Gastroesophageal sphincter (tissue), 4 donors: ENCODE results near the gene COQ3. TPM values are rescaled to one million over a fixed set of nuclear protein-coding genes. Genes with fewer than 3 reads are reported as not detected.

Experiments
- ATAC-seq: fragments of 150-250 bp; one replicate; pipeline ENCODE4 v1.9.1; 2016; ENCODE audit warnings: mild to moderate bottlenecking, moderate library complexity
- H3K27ac ChIP-seq, 4 donors: fragments of 200-600 bp; sonication (generic) in 3 of 4; 1 replicate in 3 of 4; 2 replicates in 1 of 4; pipeline ENCODE4 v1.5.1; 2016 to 2019
- H3K27me3 ChIP-seq: fragments of 200-600 bp; sonication (generic); one replicate; pipeline ENCODE4 v1.5.1; 2019
- H3K36me3 ChIP-seq, 2 donors: fragments of 200-600 bp; sonication (generic); one replicate each; pipeline ENCODE4 v1.5.1; 2019; ENCODE audit warnings: control low read depth in 1 of 2
- H3K4me1 ChIP-seq, 3 donors: fragments of 200-600 bp; sonication (generic); 1 replicate in 2 of 3; 2 replicates in 1 of 3; pipeline ENCODE4 v1.5.1; 2016 to 2019; ENCODE audit warnings: control low read depth in 2 of 3
- H3K4me3 ChIP-seq, 2 donors: fragments of 200-600 bp; sonication (generic); one replicate each; pipeline ENCODE4 v1.5.1; 2019; ENCODE audit warnings: mild to moderate bottlenecking in 1 of 2, moderate library complexity in 1 of 2
- H3K9me3 ChIP-seq, 3 donors: fragments of 200-600 bp; sonication (generic); one replicate each; pipeline ENCODE4 v1.5.1; 2017 to 2019; ENCODE audit warnings: control low read depth in 2 of 3
- CTCF ChIP-seq, 4 experiments: fragments of 200-600 bp in 2 of 4; fragments of 450-650 bp in 2 of 4; sonication (generic) in 1 of 4; IDR thresholded peaks; one replicate each; pipeline ENCODE4 v1.5.1; 2017 to 2019; ENCODE audit warnings: antibody characterized with exemption in 4 of 4, mild to moderate bottlenecking in 2 of 4, moderate library complexity in 2 of 4
- EP300 ChIP-seq: sonication (generic); formaldehyde crosslinking; IDR thresholded peaks from one replicate; pipeline ENCODE4 v1.6.1; 2017; ENCODE audit warnings: antibody characterized with exemption, mild to moderate bottlenecking
- POLR2A ChIP-seq, 2 donors: fragments of 450-650 bp; IDR thresholded peaks; one replicate each; pipeline ENCODE4 v1.6.1; 2017; ENCODE audit warnings: antibody characterized with exemption in 2 of 2, mild to moderate bottlenecking in 2 of 2, moderate library complexity in 1 of 2
- POLR2AphosphoS5 ChIP-seq: sonication (generic); formaldehyde crosslinking; IDR thresholded peaks from one replicate; pipeline ENCODE4 v1.6.1; 2017; ENCODE audit warnings: antibody characterized with exemption
- WGBS, 2 donors: methylation state at CpG; one replicate each; pipeline ENCODE4 v1.1.5; 2018; ENCODE audit warnings: low coverage in 1 of 2; 5-methylcytosine and 5-hydroxymethylcytosine counted together
- total RNA-seq, 4 donors: library from RNA; depleted of rRNA; stranded (reverse); fragments of >200 nt; gene quantifications; one replicate each; pipeline ENCODE4 v1.1.0, GENCODE V29; 2016

The COQ3 gene
- total RNA-seq, 4 donors from 2014 or later, result 3.2 to 13.4 (median 7.8) TPM

GRCh38 chr6:99364026-99364425, 30.0 kb downstream of the COQ3 start:
- ATAC-seq, result no peak
- no peaks in the 10 kb centered on the region for H3K27me3 ChIP-seq
- H3K27ac ChIP-seq, result no peak overlapping the region
- no peak overlapping the region for H3K4me3 ChIP-seq
- no peaks in the 10 kb centered on the region for H3K4me1 ChIP-seq
- H3K36me3 ChIP-seq, result peaks cover 0 to 4% of the 10 kb centered on the region in 2 donors
- no peaks in the 10 kb centered on the region for H3K9me3 ChIP-seq
- TF ChIP-seq POLR2AphosphoS5 (no peak), CTCF (IDR thresholded peaks at IDR 0.05) (no peak), POLR2A (IDR thresholded peaks at IDR 0.05) (no peak), EP300 (no peak)
- WGBS, 2 donors, result 60 to 75% methylated on average over 3 to 4 of the region's 5 CpGs

GRCh38 chr6:99362678-99363268, 31.2 kb downstream of the COQ3 start:
- no peak for TF ChIP-seq CTCF (IDR thresholded peaks at IDR 0.05)
- TF ChIP-seq EP300, result no peak
- no peak for TF ChIP-seq POLR2A (IDR thresholded peaks at IDR 0.05)
- no peak for TF ChIP-seq POLR2AphosphoS5
- WGBS, 2 donors, result 89 to 91% methylated on average over 1 of the region's 1 CpG
- no peaks in the 10 kb centered on the region for H3K9me3 ChIP-seq

GRCh38 chr6:99359800-99360199, 34.2 kb downstream of the COQ3 start:
- no peak overlapping the region for H3K4me3 ChIP-seq
- WGBS, 2 donors, result 70 to 88% methylated on average over 1 of the region's 1 CpG
- H3K9me3 ChIP-seq, result no peaks in the 10 kb centered on the region
- H3K36me3 ChIP-seq, result no peaks in the 10 kb centered on the region
- no peak overlapping the region for H3K27ac ChIP-seq
- TF ChIP-seq EP300 (no peak), POLR2A (IDR thresholded peaks at IDR 0.05) (no peak), POLR2AphosphoS5 (no peak), CTCF (IDR thresholded peaks at IDR 0.05) (no peak)
- ATAC-seq, result no peak
- H3K27me3 ChIP-seq, result peaks cover 4% of the 10 kb centered on the region
- H3K4me1 ChIP-seq, result no peaks in the 10 kb centered on the region

More at GRCh38 chr6:99362678-99363268, 31.2 kb downstream of the COQ3 start:
- no peak overlapping the region for H3K4me3 ChIP-seq
- H3K27ac ChIP-seq, result no peak overlapping the region
- ATAC-seq, result no peak
- no peaks in the 10 kb centered on the region for H3K27me3 ChIP-seq
- H3K4me1 ChIP-seq, result no peaks in the 10 kb centered on the region
- H3K36me3 ChIP-seq, result no peaks in the 10 kb centered on the region

- Histone ChIP-seq H3K9me3 (no peaks in the 10 kb centered on the region), H3K4me1 (no peaks in the 10 kb centered on the region), H3K27ac (no peak overlapping the region), H3K27me3 (peaks cover 9% of the 10 kb centered on the region), H3K4me3 (no peak overlapping the region), H3K36me3 (no peaks in the 10 kb centered on the region)
- no peak for TF ChIP-seq EP300
- ATAC-seq, result no peak
- 60 to 91% methylated on average over 1 of the region's 1 CpG for WGBS, 2 donors
Measured at GRCh38 chr6:99356641-99357040, 37.4 kb downstream of the COQ3 start.

- Histone ChIP-seq H3K4me3 (no peak overlapping the region), H3K4me1 (peaks cover 0 to 10% (median 0%) of the 10 kb centered on the region in 3 donors), H3K27me3 (peaks cover 9% of the 10 kb centered on the region), H3K27ac (no peak overlapping the region), H3K36me3 (no peaks in the 10 kb centered on the region), H3K9me3 (no peaks in the 10 kb centered on the region)
- 65 to 80% methylated on average over 4 of the region's 4 CpGs for WGBS, 2 donors
- no peak for ATAC-seq
- TF ChIP-seq POLR2AphosphoS5, result no peak
- no peak for TF ChIP-seq POLR2A (IDR thresholded peaks at IDR 0.05)
- no peak for TF ChIP-seq EP300
- TF ChIP-seq CTCF (IDR thresholded peaks at IDR 0.05), result no peak
Measured at GRCh38 chr6:99354983-99355382, 39.0 kb downstream of the COQ3 start.
